Lower leg skin (tissue), 3 donors: Measurements from ENCODE around the gene NEDD4L.

Source experiments
- CTCF ChIP-seq, 3 donors: fragments of 450-650 bp; IDR thresholded peaks; one replicate each; pipeline ENCODE4 v1.5.1; 2016; ENCODE audit warnings: antibody characterized with exemption in 3 of 3, mild to moderate bottlenecking in 3 of 3, moderate library complexity in 2 of 3
- POLR2A ChIP-seq, 2 donors: fragments of 450-650 bp; IDR thresholded peaks; one replicate each; pipeline ENCODE4 v1.6.1; 2016 to 2017; ENCODE audit warnings: antibody characterized with exemption in 2 of 2, mild to moderate bottlenecking in 1 of 2, moderate library complexity in 1 of 2

- TF ChIP-seq CTCF (IDR thresholded peaks at IDR 0.05) (no peak), POLR2A (IDR thresholded peaks at IDR 0.05) (no peak)
Measured at GRCh38 chr18:58362027-58362575, 318.1 kb downstream of the NEDD4L start.
